ENCODE results near the gene IFNA14.

DNA sequence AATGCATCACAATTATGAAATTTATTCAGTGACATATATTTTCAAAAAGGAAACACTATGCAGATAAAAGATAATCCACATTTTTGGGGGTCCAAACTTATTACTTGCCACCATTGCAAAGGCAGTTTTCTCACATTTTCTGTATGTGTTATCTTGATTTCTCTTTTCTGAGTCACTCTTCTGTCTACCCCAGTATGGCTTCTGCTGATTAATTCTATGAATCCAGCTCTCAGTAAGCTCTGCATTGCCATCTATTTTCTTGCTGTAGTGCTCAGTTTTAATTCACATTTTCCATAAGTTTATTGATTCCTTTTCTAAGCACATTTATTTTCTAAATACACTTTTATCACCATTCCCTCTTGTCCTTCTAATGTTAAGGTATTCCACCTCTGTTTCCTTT, 34.6 kb downstream of the IFNA14 start:
- TF ChIP-seq CTCF (conservative IDR thresholded peaks at IDR 0.05) (no peak), EZH2 (IDR thresholded peaks at IDR 0.05; ENCODE audit: low read depth) (no peak)

Data from PC-9 (cell line).